ENCODE measurements around the gene CPNE7. TPM values are rescaled to one million over a fixed set of nuclear protein-coding genes. Genes with fewer than 3 reads are reported as not detected.

CPNE7 gene
- total and polyA plus RNA-seq, 9 of the 15 experiments (the other 6 are each of a cell fraction or from before 2014, with no cell fraction given) = 0.30 to 73.4 (median 32.7) TPM

DNA sequence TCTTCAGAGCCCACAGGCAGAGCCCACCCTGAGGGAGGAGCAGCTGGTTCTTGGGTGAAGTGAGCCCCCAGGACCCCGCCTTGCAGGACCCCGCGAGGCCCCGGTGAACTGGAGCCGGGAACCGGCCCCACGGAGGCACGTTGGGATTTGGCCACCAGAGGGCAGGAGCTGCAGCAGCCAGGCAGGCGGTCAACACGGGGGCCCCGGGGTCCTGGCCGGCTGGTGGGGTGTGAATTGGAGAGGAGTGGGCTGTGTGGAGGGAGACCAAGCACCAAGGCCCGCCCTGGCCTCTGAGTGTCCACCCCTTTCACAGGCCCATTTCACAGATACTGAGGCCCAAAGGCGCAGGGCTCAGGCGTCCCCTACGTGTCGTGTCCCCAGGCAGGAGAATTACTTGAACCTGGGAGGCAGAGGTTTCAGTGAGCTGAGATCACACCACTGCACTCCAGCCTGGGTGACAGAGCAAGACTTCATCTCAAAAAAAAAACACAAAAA is 40.1 kb downstream of the CPNE7 start:
- in situ Hi-C loops (cut with MboI) = no loop called here
- H3K36me3 ChIP-seq (ENCODE audit: control insufficient read depth, insufficient read depth, low read length) = no peaks in the 10 kb centered on the region
- no peak for FAIRE-seq
- DNase-seq (ENCODE audit: extremely low read depth in 1 of 4, low spot score in 3 of 4) = peak; percentile 50 to 65 (median 59)
- H2AFZ ChIP-seq (ENCODE audit: low read depth, low read length) = peak overlapping the region; percentile 44; the same call in 1 of the 2 replicates
- peaks cover 0 to 49% of the 10 kb centered on the region in 2 experiments; a peak in 3 of 5 replicates for H3K4me1 ChIP-seq (replicated peaks in 1 of 2; ENCODE audit: control insufficient read depth in 2 of 2, insufficient read depth in 2 of 2, low read length in 2 of 2)
- WGBS (ENCODE audit: insufficient coverage, low coverage, missing lambda C conversion rate) = 6% methylated on average over 8 of the region's 17 CpGs
- peaks cover 0 to 7% of the 10 kb centered on the region in 2 experiments; a peak in 2 of 5 replicates for H3K27me3 ChIP-seq (ENCODE audit: control insufficient read depth in 2 of 2, insufficient read depth in 2 of 2, low read length in 2 of 2)
- no TSS peak for BruUV-seq (replicated peaks)
- peak overlapping the region in 1 of 2 experiments; percentile 68; a peak in 1 of 4 replicates for H3K9ac ChIP-seq (ENCODE audit: insufficient read depth in 1 of 2, low read depth in 2 of 2, low read length in 2 of 2)
- intact Hi-C loops (cut with micrococcal nuclease) = no loop called here
- no peaks in the 10 kb centered on the region for H3K9me3 ChIP-seq (replicated peaks; ENCODE audit: control insufficient read depth, insufficient read depth, low read depth, low read length)
- CTCF ChIA-PET (ENCODE audit: low intra/inter-chr PET ratio) = no interaction called here
- no peak overlapping the region for H3K4me2 ChIP-seq (ENCODE audit: insufficient read depth, low read length)
- no peaks in the 10 kb centered on the region for H3K9me1 ChIP-seq (ENCODE audit: control insufficient read depth, insufficient read depth, low read length)
- peak; percentile 87 for ATAC-seq
- H3K79me2 ChIP-seq (ENCODE audit: control insufficient read depth, insufficient read depth, low read length) = no peaks in the 10 kb centered on the region
- no peak overlapping the region for H3K27ac ChIP-seq (ENCODE audit: extremely low read depth, low read depth, low read length)
- POLR2A ChIA-PET = interaction anchor here (0.5 kb wide), 1 partner anchor 9 kb away, joined by 3 read pairs; no protein-coding TSS in a partner anchor
- no peak overlapping the region for H3K4me3 ChIP-seq
- no peaks in the 10 kb centered on the region for H4K20me1 ChIP-seq (replicated peaks; ENCODE audit: control insufficient read depth, insufficient read depth, low read length)
- TF ChIP-seq MYBL2 (IDR thresholded peaks at IDR 0.05; ENCODE audit: low read depth) = no peak
- TF ChIP-seq MYBL2 (CRISPR knock-in tag; IDR thresholded peaks at IDR 0.05; ENCODE audit: borderline replicate concordance) = no peak
- TF ChIP-seq, protein P1, sequence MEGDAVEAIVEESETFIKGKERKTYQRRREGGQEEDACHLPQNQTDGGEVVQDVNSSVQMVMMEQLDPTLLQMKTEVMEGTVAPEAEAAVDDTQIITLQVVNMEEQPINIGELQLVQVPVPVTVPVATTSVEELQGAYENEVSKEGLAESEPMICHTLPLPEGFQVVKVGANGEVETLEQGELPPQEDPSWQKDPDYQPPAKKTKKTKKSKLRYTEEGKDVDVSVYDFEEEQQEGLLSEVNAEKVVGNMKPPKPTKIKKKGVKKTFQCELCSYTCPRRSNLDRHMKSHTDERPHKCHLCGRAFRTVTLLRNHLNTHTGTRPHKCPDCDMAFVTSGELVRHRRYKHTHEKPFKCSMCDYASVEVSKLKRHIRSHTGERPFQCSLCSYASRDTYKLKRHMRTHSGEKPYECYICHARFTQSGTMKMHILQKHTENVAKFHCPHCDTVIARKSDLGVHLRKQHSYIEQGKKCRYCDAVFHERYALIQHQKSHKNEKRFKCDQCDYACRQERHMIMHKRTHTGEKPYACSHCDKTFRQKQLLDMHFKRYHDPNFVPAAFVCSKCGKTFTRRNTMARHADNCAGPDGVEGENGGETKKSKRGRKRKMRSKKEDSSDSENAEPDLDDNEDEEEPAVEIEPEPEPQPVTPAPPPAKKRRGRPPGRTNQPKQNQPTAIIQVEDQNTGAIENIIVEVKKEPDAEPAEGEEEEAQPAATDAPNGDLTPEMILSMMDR (IDR thresholded peaks at IDR 0.05 in 2 of 3, conservative IDR thresholded peaks at IDR 0.05 in 1 of 3; ENCODE audit: insufficient read depth in 2 of 3, low read depth in 1 of 3, low read length in 3 of 3) = peak; percentile 55 to 72 (median 71)
- TF ChIP-seq, protein P2, sequence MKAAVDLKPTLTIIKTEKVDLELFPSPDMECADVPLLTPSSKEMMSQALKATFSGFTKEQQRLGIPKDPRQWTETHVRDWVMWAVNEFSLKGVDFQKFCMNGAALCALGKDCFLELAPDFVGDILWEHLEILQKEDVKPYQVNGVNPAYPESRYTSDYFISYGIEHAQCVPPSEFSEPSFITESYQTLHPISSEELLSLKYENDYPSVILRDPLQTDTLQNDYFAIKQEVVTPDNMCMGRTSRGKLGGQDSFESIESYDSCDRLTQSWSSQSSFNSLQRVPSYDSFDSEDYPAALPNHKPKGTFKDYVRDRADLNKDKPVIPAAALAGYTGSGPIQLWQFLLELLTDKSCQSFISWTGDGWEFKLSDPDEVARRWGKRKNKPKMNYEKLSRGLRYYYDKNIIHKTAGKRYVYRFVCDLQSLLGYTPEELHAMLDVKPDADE (conservative IDR thresholded peaks at IDR 0.05; ENCODE audit: control insufficient read depth, low read depth, low read length) = no peak
- no peak for TF ChIP-seq ZNF444 (CRISPR knock-in tag; IDR thresholded peaks at IDR 0.05)
- TF ChIP-seq NCOA4 (IDR thresholded peaks at IDR 0.05; ENCODE audit: partially characterized antibody) = no peak
- 0 out of 2 replicates have a peak, but pooled peaks have one; percentile 26 for TF ChIP-seq SAFB (IDR thresholded peaks at IDR 0.05; ENCODE audit: borderline replicate concordance, low read depth, low read length)
- TF ChIP-seq ZBTB7A (IDR thresholded peaks at IDR 0.05; ENCODE audit: borderline replicate concordance, control insufficient read depth, low read depth, low read length) = peak; percentile 94
- peak in 1 of 2 experiments; percentile 45; a peak in 2 of 4 replicates for TF ChIP-seq RAD21 (CRISPR knock-in tag; conservative IDR thresholded peaks at IDR 0.05 in 1 of 2, IDR thresholded peaks at IDR 0.05 in 1 of 2)
- no peak for TF ChIP-seq ZNF780A (CRISPR knock-in tag; IDR thresholded peaks at IDR 0.05)
- peak; percentile 34; the same call in 1 of the 2 replicates for TF ChIP-seq SMC3 (conservative IDR thresholded peaks at IDR 0.05; ENCODE audit: insufficient read depth, low read depth, low read length)
- no peak for TF ChIP-seq SRF (CRISPR knock-in tag; IDR thresholded peaks at IDR 0.05)
- TF ChIP-seq MCM3 (IDR thresholded peaks at IDR 0.05) = no peak
- TF ChIP-seq, protein P3, sequence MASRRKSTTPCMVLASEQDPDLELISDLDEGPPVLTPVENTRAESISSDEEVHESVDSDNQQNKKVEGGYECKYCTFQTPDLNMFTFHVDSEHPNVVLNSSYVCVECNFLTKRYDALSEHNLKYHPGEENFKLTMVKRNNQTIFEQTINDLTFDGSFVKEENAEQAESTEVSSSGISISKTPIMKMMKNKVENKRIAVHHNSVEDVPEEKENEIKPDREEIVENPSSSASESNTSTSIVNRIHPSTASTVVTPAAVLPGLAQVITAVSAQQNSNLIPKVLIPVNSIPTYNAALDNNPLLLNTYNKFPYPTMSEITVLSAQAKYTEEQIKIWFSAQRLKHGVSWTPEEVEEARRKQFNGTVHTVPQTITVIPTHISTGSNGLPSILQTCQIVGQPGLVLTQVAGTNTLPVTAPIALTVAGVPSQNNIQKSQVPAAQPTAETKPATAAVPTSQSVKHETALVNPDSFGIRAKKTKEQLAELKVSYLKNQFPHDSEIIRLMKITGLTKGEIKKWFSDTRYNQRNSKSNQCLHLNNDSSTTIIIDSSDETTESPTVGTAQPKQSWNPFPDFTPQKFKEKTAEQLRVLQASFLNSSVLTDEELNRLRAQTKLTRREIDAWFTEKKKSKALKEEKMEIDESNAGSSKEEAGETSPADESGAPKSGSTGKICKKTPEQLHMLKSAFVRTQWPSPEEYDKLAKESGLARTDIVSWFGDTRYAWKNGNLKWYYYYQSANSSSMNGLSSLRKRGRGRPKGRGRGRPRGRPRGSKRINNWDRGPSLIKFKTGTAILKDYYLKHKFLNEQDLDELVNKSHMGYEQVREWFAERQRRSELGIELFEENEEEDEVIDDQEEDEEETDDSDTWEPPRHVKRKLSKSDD (conservative IDR thresholded peaks at IDR 0.05; ENCODE audit: low read length) = no peak

Data from K562 (cell line).